Mammary epithelial cell (primary cell): ENCODE results near the gene EVL.

Source experiments
- CTCF ChIP-seq, 2 donors: IDR thresholded peaks in 1 of 2; conservative IDR thresholded peaks in 1 of 2; 2 replicates each; pipeline ENCODE4 v1.5.1; 2011 to 2012; ENCODE audit warnings: inconsistent platforms in 2 of 2, low read length in 2 of 2, mild to moderate bottlenecking in 2 of 2, control low read depth in 1 of 2, low read depth in 1 of 2; ENCODE audit not compliant: insufficient read depth in 1 of 2; ENCODE audit errors: extremely low read depth in 1 of 2
- EZH2 ChIP-seq: IDR thresholded peaks from 2 replicates; pipeline ENCODE4 v1.6.1; 2012; ENCODE audit warnings: low read length, inconsistent platforms, borderline replicate concordance

- TF ChIP-seq CTCF (conservative IDR thresholded peaks at IDR 0.05 in 1 of 2, IDR thresholded peaks at IDR 0.05 in 1 of 2; ENCODE audit: extremely low read depth in 1 of 2, insufficient read depth in 1 of 2, low read depth in 1 of 2, low read length in 2 of 2) (no peak), EZH2 (no peak)
These were observed 78.3 kb downstream of the EVL start for GRCh38 chr14:100143523-100143922.
